B cell (primary cell): ENCODE data around the gene INSL4. TPM values are rescaled to one million over a fixed set of nuclear protein-coding genes. Genes with fewer than 3 reads are reported as not detected.

Experiments used
- ATAC-seq: fragments of 200-7000 bp; cut with Tn5 transposase; one replicate; pipeline ENCODE4 v1.10.0; 2021; ENCODE audit warnings: low read depth, mild to moderate bottlenecking, moderate number of reproducible peaks, moderate library complexity
- CTCF ChIA-PET: fragments of 350-600 bp; sonication (Branson Sonifier 250); formaldehyde crosslinking; loops from one replicate; lab custom pipeline; 2021; ENCODE audit warnings: antibody characterized with exemption, inconsistent platforms; lab: Charles Lee
- POLR2A ChIA-PET: fragments of 350-600 bp; sonication (Branson Sonifier 250); formaldehyde crosslinking; loops from one replicate; lab custom pipeline; 2021; ENCODE audit warnings: antibody characterized with exemption; lab: Charles Lee
- DNase-seq: peaks from one replicate; pipeline ENCODE4 v3.0.0; 2013
- H2AFZ ChIP-seq: 2 replicates; pipeline ENCODE4 v1.6.1; 2012; ENCODE audit warnings: mild to moderate bottlenecking, low read depth, low read length; ENCODE audit not compliant: insufficient read depth, poor library complexity, severe bottlenecking
- H3K27ac ChIP-seq, 2 donors: 1 replicate in 1 of 2; 2 replicates in 1 of 2; pipeline ENCODE4 v1.5.1; 2012 to 2013; ENCODE audit warnings: low read length in 2 of 2, mild to moderate bottlenecking in 2 of 2, moderate library complexity in 1 of 2
- H3K27me3 ChIP-seq, 4 experiments: fragments of 200-600 bp in 1 of 4; sonication (generic) in 1 of 4; replicated peaks in 1 of 4; 1 replicate in 2 of 4; 2 replicates in 2 of 4; pipeline versions ENCODE4 v1.6.1 to v1.7.0; 2013 to 2016; ENCODE audit warnings: low read length in 3 of 4, mild to moderate bottlenecking in 2 of 4, mixed read lengths in 1 of 4, moderate library complexity in 1 of 4; ENCODE audit not compliant: insufficient read depth in 4 of 4, control insufficient read depth in 3 of 4; ENCODE audit errors: control extremely low read depth in 1 of 4
- H3K36me3 ChIP-seq, 2 experiments: replicated peaks in 1 of 2; 1 replicate in 1 of 2; 2 replicates in 1 of 2; pipeline versions ENCODE4 v1.6.1 to v1.7.1; 2013; ENCODE audit warnings: low read length in 1 of 2; ENCODE audit not compliant: insufficient read depth in 2 of 2, control insufficient read depth in 1 of 2; ENCODE audit errors: control extremely low read depth in 1 of 2, extremely low read depth in 1 of 2
- H3K4me1 ChIP-seq, 2 donors: fragments of 200-600 bp in 1 of 2; sonication (generic) in 1 of 2; 1 replicate in 1 of 2; 2 replicates in 1 of 2; pipeline versions ENCODE4 v1.5.1 to v1.6.1; 2013 to 2017; ENCODE audit warnings: low read length in 2 of 2; ENCODE audit not compliant: control insufficient read depth in 2 of 2, insufficient read depth in 2 of 2
- H3K4me2 ChIP-seq: replicated peaks from 2 replicates; pipeline ENCODE3; 2012; ENCODE audit warnings: mild to moderate bottlenecking, low read depth, low read length; ENCODE audit not compliant: poor library complexity, severe bottlenecking
- H3K4me3 ChIP-seq, 5 experiments: fragments of 200-600 bp in 1 of 5; sonication (generic) in 1 of 5; 1 replicate in 3 of 5; 2 replicates in 2 of 5; pipeline versions ENCODE4 v1.5.1 to v1.7.0; 2011 to 2016; ENCODE audit warnings: low read length in 4 of 5, mild to moderate bottlenecking in 4 of 5, low read depth in 2 of 5, control low read depth in 1 of 5, moderate library complexity in 1 of 5; ENCODE audit not compliant: insufficient read depth in 1 of 5; ENCODE audit errors: control extremely low read depth in 1 of 5, extremely low read depth in 1 of 5
- H3K79me2 ChIP-seq: fragments of 200-600 bp; sonication (generic); one replicate; pipeline ENCODE4 v1.6.0; 2016; ENCODE audit warnings: low read length; ENCODE audit not compliant: control insufficient read depth, insufficient read depth
- H3K9ac ChIP-seq: fragments of 200-600 bp; sonication (generic); 2 replicates; pipeline ENCODE4 v1.6.1; 2017; ENCODE audit warnings: mild to moderate bottlenecking, low read length, moderate library complexity
- H3K9me3 ChIP-seq, 3 donors: one replicate each; pipeline versions ENCODE4 v1.6.1 to v1.7.1; 2013; ENCODE audit warnings: low read length in 2 of 3; ENCODE audit not compliant: control insufficient read depth in 2 of 3, insufficient read depth in 1 of 3; ENCODE audit errors: control extremely low read depth in 1 of 3
- H4K20me1 ChIP-seq: 2 replicates; pipeline ENCODE4 v1.6.0; 2012; ENCODE audit warnings: mild to moderate bottlenecking, low read length; ENCODE audit not compliant: insufficient read depth, control insufficient read depth, poor library complexity, severe bottlenecking
- H3K27ac Mint-ChIP-seq: one replicate; pipeline ENCODE4 v1.8.0; 2021; ENCODE audit warnings: mixed read lengths
- H3K27me3 Mint-ChIP-seq: one replicate; pipeline ENCODE4 v1.8.0; 2021; ENCODE audit warnings: mixed read lengths
- H3K4me1 Mint-ChIP-seq: one replicate; pipeline ENCODE4 v1.8.0; 2021; ENCODE audit warnings: mixed read lengths
- H3K4me3 Mint-ChIP-seq: one replicate; pipeline ENCODE4 v1.8.0; 2021; ENCODE audit warnings: mixed read lengths
- H3K9me3 Mint-ChIP-seq: one replicate; pipeline ENCODE4 v1.8.0; 2022; ENCODE audit warnings: mixed read lengths; ENCODE audit not compliant: insufficient read depth
- CTCF ChIP-seq: fragments of 200-600 bp; IDR thresholded peaks from one replicate; pipeline ENCODE4 v1.8.0; 2022; ENCODE audit warnings: antibody characterized with exemption, mild to moderate bottlenecking
- EZH2 ChIP-seq: IDR thresholded peaks from 2 replicates; pipeline ENCODE4 v1.6.1; 2012; ENCODE audit warnings: borderline replicate concordance, low read depth, mild to moderate bottlenecking, moderate library complexity, low read length; ENCODE audit not compliant: insufficient read depth, poor library complexity, severe bottlenecking
- WGBS: methylation state at CpG from one replicate; pipeline ENCODE4 v1.1.5; 2013; ENCODE audit warnings: missing lambda C conversion rate; ENCODE audit not compliant: insufficient coverage; 5-methylcytosine and 5-hydroxymethylcytosine counted together
- intact Hi-C: fragments of 100-400 bp; cut with micrococcal nuclease; formaldehyde crosslinking; loops from one replicate; pipeline ENCODE4 v1.10.0; 2022
- polyA minus RNA-seq: library from RNA; depleted of rRNA, polyadenylated mRNA; stranded (reverse); fragments of >200 nt; gene quantifications from 2 replicates; pipeline ENCODE4 v1.2.3, GENCODE V29; 2012
- polyA plus RNA-seq: library from polyadenylated mRNA; depleted of rRNA; stranded (reverse); fragments of >200 nt; gene quantifications from 2 replicates; pipeline ENCODE4 v1.2.3, GENCODE V29; 2012
- total RNA-seq, 2 donors: library from RNA; stranded (reverse); fragments of 120-200 nt in 1 of 2; gene quantifications; 1 replicate in 1 of 2; 2 replicates in 1 of 2; pipeline versions ENCODE4 v1.2.3 to v1.2.4, GENCODE V29; 2013 to 2022

Gene INSL4
- total RNA-seq = not detected in 2 replicates
- not detected for total RNA-seq (2013)
- not detected in 2 replicates for polyA plus RNA-seq
- polyA minus RNA-seq = not detected in 2 replicates

DNA sequence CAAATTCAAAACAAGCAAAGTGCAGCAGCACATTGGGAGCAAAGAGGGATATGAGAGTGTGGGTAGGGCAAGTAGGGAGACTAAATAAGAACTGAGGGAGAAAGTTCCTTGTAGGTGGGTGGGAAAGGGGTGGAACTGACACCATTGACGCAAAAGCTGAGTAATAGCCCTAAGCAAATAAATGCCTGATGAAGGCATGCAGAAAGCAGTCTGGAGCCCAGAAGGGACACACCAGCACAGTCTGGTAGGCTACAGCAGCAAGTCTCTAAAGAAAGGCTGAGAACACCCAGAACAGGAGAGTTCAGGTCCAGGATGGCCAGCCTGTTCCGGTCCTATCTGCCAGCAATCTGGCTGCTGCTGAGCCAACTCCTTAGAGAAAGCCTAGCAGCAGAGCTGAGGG lies at the start of gene INSL4:
Gene INSL4, plus strand, starts transcription at position 208 of the 400 bp plus-strand sequence. Its CDS starts 105 bp downstream, at position 313.
- Histone ChIP-seq H4K20me1 (no peaks in the 10 kb centered on the region), H3K9ac (no peak within 1 kb of the TSS), H3K27me3 (peaks cover 0 to 3% (median 0%) of the 10 kb centered on the region in 4 experiments), H3K36me3 (no peaks in the 10 kb centered on the region), H3K4me1 (no peaks in the 10 kb centered on the region), H3K79me2 (no peaks in the 10 kb centered on the region), H3K9me3 (no peaks in the 10 kb centered on the region), H3K4me2 (no peak within 1 kb of the TSS), H3K4me3 (no peak within 1 kb of the TSS), H2AFZ (no peak within 1 kb of the TSS), H3K27ac (no peak within 1 kb of the TSS)
- ATAC-seq = no peak
- Mint-ChIP-seq H3K9me3 (no peaks in the 10 kb centered on the region), H3K4me3 (no peak within 1 kb of the TSS), H3K4me1 (no peaks in the 10 kb centered on the region), H3K27me3 (peaks cover 31% of the 10 kb centered on the region), H3K27ac (no peak within 1 kb of the TSS)
- intact Hi-C loops = no loop called here
- 100% methylated on average over 2 of the region's 2 CpGs for WGBS
- ChIA-PET POLR2A (no interaction called here), CTCF (interaction anchor here (0.5 kb wide), 1 partner anchor 166 kb away, joined by 3 read pairs; no protein-coding TSS in a partner anchor)
- no peak for DNase-seq
- TF ChIP-seq EZH2 (no peak), CTCF (no peak)

DNA sequence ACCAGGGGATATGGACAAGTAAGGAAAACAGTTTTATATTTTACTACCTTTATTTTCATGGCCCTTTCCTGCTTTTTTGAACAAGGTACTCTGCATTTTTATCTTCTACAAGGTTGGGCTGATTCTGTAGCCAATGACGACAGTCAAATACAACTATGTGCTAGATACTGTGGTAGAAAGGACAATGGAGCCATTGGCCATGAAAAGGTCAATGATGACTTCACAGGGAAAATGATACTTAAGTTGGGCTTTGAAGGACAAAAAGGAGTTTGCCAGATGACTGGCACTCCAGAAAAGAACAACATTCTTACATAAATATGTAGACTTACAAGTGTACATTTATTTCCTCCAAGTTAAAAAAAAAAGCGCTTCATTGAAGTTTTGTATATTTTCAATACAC lies 46.4 kb upstream of the INSL4 start:
- Mint-ChIP-seq H3K9me3 (no peaks in the 10 kb centered on the region), H3K4me1 (peaks cover 2% of the 10 kb centered on the region), H3K4me3 (no peak overlapping the region), H3K27me3 (no peaks in the 10 kb centered on the region), H3K27ac (no peak overlapping the region)
- TF ChIP-seq EZH2 (no peak), CTCF (no peak)
- DNase-seq (no peak), ATAC-seq (no peak)
- peaks cover 1 to 3% (median 2%) of the 10 kb centered on the region in 3 donors for H3K9me3 ChIP-seq
- ChIA-PET CTCF (interaction anchor here (5.3 to 5.7 kb wide), 3 partner anchors 256 to 415 kb away, joined by 69 to 107 read pairs (median 88); partner anchors contain the start of gene PLGRKT), POLR2A (no interaction called here)
- no peaks in the 10 kb centered on the region for H3K27me3 ChIP-seq
- H3K4me1 ChIP-seq = no peaks in the 10 kb centered on the region
- H3K4me2 ChIP-seq = no peak overlapping the region
- WGBS = no CpG with 5 or more reads among the region's 2 CpGs
- no peaks in the 10 kb centered on the region for H4K20me1 ChIP-seq
- no peak overlapping the region for H3K9ac ChIP-seq
- H3K27ac ChIP-seq = no peak overlapping the region
- intact Hi-C loops = loop anchor here (5.0 to 10.0 kb wide), 4 partner anchors 422 to 870 kb away; partner anchors contain the start of gene ERMP1
- no peak overlapping the region for H2AFZ ChIP-seq
- no peak overlapping the region for H3K4me3 ChIP-seq
- no peaks in the 10 kb centered on the region for H3K79me2 ChIP-seq
- H3K36me3 ChIP-seq = no peaks in the 10 kb centered on the region
